HUES48 (cell line): Measurements from ENCODE around the gene CISTR.
"Not testable (repeated sequence)": the region's sequence is repeated elsewhere in the genome, so short reads cannot be mapped to it uniquely, and the experiment has no call there.

Experiments used
- H3K27ac ChIP-seq: one replicate; pipeline ENCODE4 v1.7.0; 2013; ENCODE audit warnings: low read depth, low read length, inconsistent platforms
- H3K27me3 ChIP-seq: 2 replicates; pipeline ENCODE4 v1.6.1; 2013; ENCODE audit warnings: mild to moderate bottlenecking, low read length; ENCODE audit not compliant: control insufficient read depth, insufficient read depth
- H3K36me3 ChIP-seq: 2 replicates; pipeline ENCODE4 v1.6.1; 2013; ENCODE audit warnings: low read length; ENCODE audit not compliant: control insufficient read depth, insufficient read depth
- H3K4me1 ChIP-seq: 2 replicates; pipeline ENCODE4 v1.6.1; 2013; ENCODE audit warnings: mild to moderate bottlenecking, low read length; ENCODE audit not compliant: control insufficient read depth, insufficient read depth
- H3K4me3 ChIP-seq: 2 replicates; pipeline ENCODE4 v1.5.1; 2013; ENCODE audit warnings: mild to moderate bottlenecking, low read depth, low read length
- H3K9ac ChIP-seq: 2 replicates; pipeline ENCODE4 v1.6.1; 2013; ENCODE audit warnings: mild to moderate bottlenecking, low read depth, low read length, moderate library complexity
- H3K9me3 ChIP-seq: 2 replicates; pipeline ENCODE4 v1.6.1; 2013; ENCODE audit warnings: low read length; ENCODE audit not compliant: control insufficient read depth, insufficient read depth

Gene CISTR

GRCh38 chr12:53718567-53718966 is 33.2 kb downstream of the CISTR start:
- H3K36me3 ChIP-seq = not testable (repeated sequence)

GRCh38 chr12:53717319-53717718 is 34.5 kb downstream of the CISTR start:
- Histone ChIP-seq H3K27ac (no peak overlapping the region), H3K36me3 (no peaks in the 10 kb centered on the region), H3K4me3 (no peak overlapping the region), H3K9me3 (no peaks in the 10 kb centered on the region), H3K27me3 (no peaks in the 10 kb centered on the region), H3K9ac (no peak overlapping the region), H3K4me1 (no peaks in the 10 kb centered on the region)

More at GRCh38 chr12:53718567-53718966, 33.2 kb downstream of the CISTR start:
- not testable (repeated sequence) for H3K27ac ChIP-seq, H3K4me3 ChIP-seq, H3K9me3 ChIP-seq, H3K9ac ChIP-seq, H3K27me3 ChIP-seq, H3K4me1 ChIP-seq

GRCh38 chr12:53714004-53714403 is 37.8 kb downstream of the CISTR start:
- no peaks in the 10 kb centered on the region for H3K4me1 ChIP-seq
- no peak overlapping the region for H3K9ac ChIP-seq
- H3K4me3 ChIP-seq = no peak overlapping the region
- no peaks in the 10 kb centered on the region for H3K9me3 ChIP-seq
- peaks cover 4% of the 10 kb centered on the region for H3K27me3 ChIP-seq
- no peaks in the 10 kb centered on the region for H3K36me3 ChIP-seq
- H3K27ac ChIP-seq = no peak overlapping the region

GRCh38 chr12:53713516-53713915 is 38.3 kb downstream of the CISTR start:
- Histone ChIP-seq H3K4me1 (no peaks in the 10 kb centered on the region), H3K9me3 (no peaks in the 10 kb centered on the region), H3K27ac (no peak overlapping the region), H3K4me3 (no peak overlapping the region), H3K9ac (no peak overlapping the region), H3K27me3 (peaks cover 8% of the 10 kb centered on the region), H3K36me3 (no peaks in the 10 kb centered on the region)

GRCh38 chr12:53712059-53712643 is 39.6 kb downstream of the CISTR start:
- Histone ChIP-seq H3K4me3 (no peak overlapping the region), H3K27me3 (peaks cover 8% of the 10 kb centered on the region), H3K4me1 (no peaks in the 10 kb centered on the region), H3K9ac (no peak overlapping the region), H3K27ac (no peak overlapping the region), H3K9me3 (no peaks in the 10 kb centered on the region), H3K36me3 (no peaks in the 10 kb centered on the region)

- Histone ChIP-seq H3K36me3 (no peaks in the 10 kb centered on the region), H3K9ac (no peak overlapping the region), H3K27me3 (peaks cover 12% of the 10 kb centered on the region), H3K9me3 (no peaks in the 10 kb centered on the region), H3K4me1 (no peaks in the 10 kb centered on the region), H3K4me3 (no peak overlapping the region), H3K27ac (no peak overlapping the region)
Measured at GRCh38 chr12:53710091-53710490, 41.7 kb downstream of the CISTR start.

GRCh38 chr12:53709671-53710070 is 42.1 kb downstream of the CISTR start:
- Histone ChIP-seq H3K27me3 (peaks cover 12% of the 10 kb centered on the region), H3K9ac (no peak overlapping the region), H3K4me1 (no peaks in the 10 kb centered on the region), H3K9me3 (no peaks in the 10 kb centered on the region), H3K36me3 (no peaks in the 10 kb centered on the region), H3K4me3 (no peak overlapping the region), H3K27ac (no peak overlapping the region)

- no peak overlapping the region for H3K27ac ChIP-seq
- H3K4me3 ChIP-seq = no peak overlapping the region
- H3K9ac ChIP-seq = no peak overlapping the region
- peaks cover 23% of the 10 kb centered on the region for H3K27me3 ChIP-seq
- no peaks in the 10 kb centered on the region for H3K4me1 ChIP-seq
- no peaks in the 10 kb centered on the region for H3K36me3 ChIP-seq
- H3K9me3 ChIP-seq = no peaks in the 10 kb centered on the region
Measured at GRCh38 chr12:53706080-53706479, 45.7 kb downstream of the CISTR start.

GRCh38 chr12:53703756-53704155 is 48.0 kb downstream of the CISTR start:
- Histone ChIP-seq H3K9me3 (no peaks in the 10 kb centered on the region), H3K4me3 (no peak overlapping the region), H3K27ac (no peak overlapping the region), H3K27me3 (peaks cover 38% of the 10 kb centered on the region), H3K9ac (no peak overlapping the region), H3K4me1 (no peaks in the 10 kb centered on the region), H3K36me3 (no peaks in the 10 kb centered on the region)

- H3K4me3 ChIP-seq = no peak overlapping the region
- H3K27ac ChIP-seq = no peak overlapping the region
- peaks cover 50% of the 10 kb centered on the region for H3K27me3 ChIP-seq
- no peaks in the 10 kb centered on the region for H3K9me3 ChIP-seq
- no peak overlapping the region for H3K9ac ChIP-seq
- peaks cover 4% of the 10 kb centered on the region for H3K4me1 ChIP-seq
- no peaks in the 10 kb centered on the region for H3K36me3 ChIP-seq
Measured at GRCh38 chr12:53701518-53702264, 50.1 kb downstream of the CISTR start.

GRCh38 chr12:53700567-53700966 is 51.2 kb downstream of the CISTR start:
- Histone ChIP-seq H3K4me3 (no peak overlapping the region), H3K36me3 (no peaks in the 10 kb centered on the region), H3K4me1 (peaks cover 12% of the 10 kb centered on the region), H3K27ac (no peak overlapping the region), H3K27me3 (peaks cover 57% of the 10 kb centered on the region), H3K9ac (no peak overlapping the region), H3K9me3 (no peaks in the 10 kb centered on the region)
